IMR-90 (cell line): ENCODE results near the gene MEPCE. TPM values are rescaled to one million over a fixed set of nuclear protein-coding genes. Genes with fewer than 3 reads are reported as not detected.

ENCODE experiments used
- ATAC-seq: fragments of 200-7000 bp; cut with Tn5 transposase; 2 replicates; pipeline ENCODE4 v1.9.1; 2020; ENCODE audit warnings: low read depth, mild to moderate bottlenecking, moderate library complexity
- BruUV-seq: library from RNA; stranded (reverse); fragments of 400-500 nt; replicated peaks from 2 replicates; lab custom pipeline; 2021; lab: Mats Ljungman, UMichigan
- CTCF ChIA-PET: fragments of 300-600 bp; formaldehyde crosslinking; extraction: SDS; loops from one replicate; lab custom pipeline; 2021; ENCODE audit warnings: antibody characterized with exemption; lab: Yijun Ruan, JAX
- POLR2A ChIA-PET: fragments of 300-600 bp; sonication (Branson Sonifier 250); formaldehyde crosslinking; loops from one replicate; lab custom pipeline; 2022; ENCODE audit warnings: antibody characterized with exemption; ENCODE audit not compliant: unreplicated experiment; lab: Charles Lee
- DNase-seq: peaks from one replicate; pipeline ENCODE4 v3.0.0; 2013
- H2AFZ ChIP-seq: replicated peaks from 2 replicates; pipeline ENCODE3; 2013; ENCODE audit warnings: low read length, mild to moderate bottlenecking; ENCODE audit not compliant: poor library complexity
- H2AK5ac ChIP-seq: 2 replicates; pipeline ENCODE4 v1.6.1; 2013; ENCODE audit warnings: low read depth, low read length, inconsistent platforms
- H2AK9ac ChIP-seq: replicated peaks from 2 replicates; pipeline ENCODE3; 2013; ENCODE audit warnings: mild to moderate bottlenecking, low read depth, low read length, moderate library complexity; ENCODE audit not compliant: poor library complexity
- H2BK120ac ChIP-seq: 2 replicates; pipeline ENCODE4 v1.6.1; 2013; ENCODE audit warnings: low read depth, low read length, inconsistent platforms
- H2BK15ac ChIP-seq: 3 replicates; pipeline ENCODE4 v1.6.1; 2013; ENCODE audit warnings: low read depth, low read length, inconsistent platforms
- H2BK20ac ChIP-seq: 2 replicates; pipeline ENCODE4 v1.6.1; 2013; ENCODE audit warnings: low read depth, mild to moderate bottlenecking, inconsistent platforms, low read length, moderate library complexity
- H2BK5ac ChIP-seq: 2 replicates; pipeline ENCODE4 v1.6.1; 2013; ENCODE audit warnings: mild to moderate bottlenecking, low read depth, low read length, inconsistent platforms; ENCODE audit not compliant: poor library complexity, severe bottlenecking
- H3K14ac ChIP-seq: replicated peaks from 2 replicates; pipeline ENCODE4 v1.6.1; 2013; ENCODE audit warnings: low read depth, low read length, inconsistent platforms
- H3K18ac ChIP-seq: 2 replicates; pipeline ENCODE4 v1.6.1; 2013; ENCODE audit warnings: low read depth, low read length, control low read depth
- H3K23ac ChIP-seq: 2 replicates; pipeline ENCODE4 v1.6.1; 2013; ENCODE audit warnings: low read depth, low read length, inconsistent platforms
- H3K27ac ChIP-seq: 2 replicates; pipeline ENCODE4 v1.5.1; 2013; ENCODE audit warnings: mild to moderate bottlenecking, control low read depth, low read length; ENCODE audit not compliant: insufficient read depth
- H3K27me3 ChIP-seq: 2 replicates; pipeline ENCODE4 v1.6.1; 2013; ENCODE audit warnings: low read length; ENCODE audit not compliant: control insufficient read depth, insufficient read depth
- H3K36me3 ChIP-seq: 2 replicates; pipeline ENCODE4 v1.6.1; 2013; ENCODE audit warnings: low read length, mixed read lengths; ENCODE audit not compliant: control insufficient read depth, insufficient read depth
- H3K4ac ChIP-seq: 2 replicates; pipeline ENCODE4 v1.6.1; 2013; ENCODE audit warnings: low read depth, low read length, inconsistent platforms
- H3K4me1 ChIP-seq: 2 replicates; pipeline ENCODE4 v1.6.1; 2013; ENCODE audit warnings: low read length, mixed read lengths; ENCODE audit not compliant: control insufficient read depth, insufficient read depth
- H3K4me2 ChIP-seq: 2 replicates; pipeline ENCODE4 v1.6.1; 2013; ENCODE audit warnings: low read depth, mild to moderate bottlenecking, control low read depth, low read length, moderate library complexity
- H3K4me3 ChIP-seq: 2 replicates; pipeline ENCODE4 v1.5.1; 2013; ENCODE audit warnings: low read depth, mild to moderate bottlenecking, control low read depth, low read length, moderate library complexity; ENCODE audit not compliant: insufficient read depth
- H3K56ac ChIP-seq: 2 replicates; pipeline ENCODE4 v1.6.1; 2013; ENCODE audit warnings: low read length, inconsistent platforms; ENCODE audit not compliant: insufficient read depth; ENCODE audit errors: extremely low read depth
- H3K79me1 ChIP-seq, 2 experiments: 2 replicates each; pipeline ENCODE4 v1.6.1; 2013; ENCODE audit warnings: low read length in 2 of 2, inconsistent platforms in 1 of 2, low read depth in 1 of 2
- H3K9ac ChIP-seq: 2 replicates; pipeline ENCODE4 v1.6.1; 2013; ENCODE audit warnings: low read depth, low read length, control low read depth
- H3K9me1 ChIP-seq: 2 replicates; pipeline ENCODE4 v1.6.1; 2013; ENCODE audit warnings: low read length, inconsistent platforms; ENCODE audit not compliant: insufficient read depth
- H3K9me3 ChIP-seq: 2 replicates; pipeline ENCODE4 v1.6.1; 2013; ENCODE audit warnings: low read length; ENCODE audit not compliant: control insufficient read depth, insufficient read depth
- H4K20me1 ChIP-seq: 2 replicates; pipeline ENCODE4 v1.6.1; 2013; ENCODE audit warnings: low read length, inconsistent platforms; ENCODE audit not compliant: insufficient read depth
- H4K5ac ChIP-seq: 2 replicates; pipeline ENCODE4 v1.6.1; 2013; ENCODE audit warnings: mild to moderate bottlenecking, low read depth, low read length, control low read depth
- H4K8ac ChIP-seq, 2 experiments: 2 replicates each; pipeline ENCODE4 v1.6.1; 2013; ENCODE audit warnings: low read depth in 2 of 2, low read length in 2 of 2, control low read depth in 1 of 2, inconsistent platforms in 1 of 2
- H4K91ac ChIP-seq: 2 replicates; pipeline ENCODE4 v1.6.1; 2013; ENCODE audit warnings: low read depth, low read length, inconsistent platforms; ENCODE audit not compliant: insufficient read depth
- BHLHE40 ChIP-seq: fragments of 150-350 bp; IDR thresholded peaks from 2 replicates; pipeline ENCODE4 v1.6.1; 2016; ENCODE audit warnings: mild to moderate bottlenecking, low read depth, low read length
- RCOR1 ChIP-seq: IDR thresholded peaks from 2 replicates; pipeline ENCODE4 v1.6.1; 2012; ENCODE audit warnings: mild to moderate bottlenecking, low read length, improper control_type of control experiment; ENCODE audit not compliant: insufficient replicate concordance
- WGBS, 2 experiments: methylation state at CpG; one replicate each; pipeline versions ENCODE4 v1.1.5 to v1.1.7; 2013; ENCODE audit warnings: missing lambda C conversion rate in 2 of 2; ENCODE audit not compliant: insufficient read length in 1 of 2; ENCODE audit errors: extremely low coverage in 2 of 2; 5-methylcytosine and 5-hydroxymethylcytosine counted together
- dilution Hi-C: fragments of 300-500 bp; cut with HindIII; formaldehyde crosslinking; loops from one replicate; pipeline ENCODE4 v1.14.3; 2018; ENCODE audit warnings: low sequenced_read_pairs; ENCODE audit not compliant: unreplicated experiment
- in situ Hi-C: fragments of 300-500 bp; cut with MboI; formaldehyde crosslinking; loops from 3 replicates; pipeline ENCODE4 v1.14.3; 2019; ENCODE audit warnings: low sequenced_read_pairs, inconsistent platforms, mixed read lengths
- intact Hi-C: fragments of 100-400 bp; cut with micrococcal nuclease; formaldehyde crosslinking; loops from 2 replicates; pipeline ENCODE4 v1.10.0; 2022
- polyA plus RNA-seq, 3 experiments: library from polyadenylated mRNA; depleted of rRNA; stranded (reverse); fragments of >200 nt; gene quantifications; 2 replicates each; pipeline ENCODE4 v1.2.3, GENCODE V29; 2012; ENCODE audit warnings: low replicate concordance in 1 of 3
- total RNA-seq: library from RNA; depleted of rRNA; stranded (reverse); fragments of >200 nt; gene quantifications from 2 replicates; pipeline ENCODE4 v1.2.3, GENCODE V29; 2012
- TF ChIP-seq, protein P1 (sequence below): fragments of 150-350 bp; IDR thresholded peaks from 2 replicates; pipeline ENCODE4 v1.6.1; 2017; ENCODE audit warnings: mild to moderate bottlenecking, antibody characterized with exemption, low read length, low read depth

Gene MEPCE
- total and polyA plus RNA-seq, 2 of the 4 experiments (the other 2 are of a cell fraction): 18.2 to 22.9 TPM

DNA sequence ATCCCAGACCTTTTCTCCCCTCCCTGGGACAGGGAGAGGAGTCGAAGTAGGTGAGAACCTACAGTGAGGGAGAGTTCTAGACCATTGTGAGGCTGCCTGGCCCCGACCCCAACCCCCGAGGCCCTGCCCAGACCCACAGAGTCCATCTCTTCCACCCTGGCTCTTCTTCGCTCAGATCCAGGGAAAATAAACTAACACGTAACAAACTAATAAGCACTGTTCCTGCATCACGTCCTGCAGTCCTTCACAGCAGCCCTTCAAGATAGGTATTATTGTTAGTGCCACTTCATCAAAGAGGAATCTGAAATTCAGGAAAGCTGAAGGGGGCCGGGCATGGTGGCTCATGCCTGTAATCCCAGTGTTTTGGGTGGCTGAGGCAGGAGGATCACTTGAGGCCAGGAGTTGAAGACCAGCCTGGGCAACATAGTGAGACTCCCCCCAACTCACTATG, 34.6 kb downstream of the MEPCE start, which contains the start of gene SPACDR (continued):
- TF ChIP-seq, protein P1, sequence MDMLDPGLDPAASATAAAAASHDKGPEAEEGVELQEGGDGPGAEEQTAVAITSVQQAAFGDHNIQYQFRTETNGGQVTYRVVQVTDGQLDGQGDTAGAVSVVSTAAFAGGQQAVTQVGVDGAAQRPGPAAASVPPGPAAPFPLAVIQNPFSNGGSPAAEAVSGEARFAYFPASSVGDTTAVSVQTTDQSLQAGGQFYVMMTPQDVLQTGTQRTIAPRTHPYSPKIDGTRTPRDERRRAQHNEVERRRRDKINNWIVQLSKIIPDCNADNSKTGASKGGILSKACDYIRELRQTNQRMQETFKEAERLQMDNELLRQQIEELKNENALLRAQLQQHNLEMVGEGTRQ: no peak

DNA sequence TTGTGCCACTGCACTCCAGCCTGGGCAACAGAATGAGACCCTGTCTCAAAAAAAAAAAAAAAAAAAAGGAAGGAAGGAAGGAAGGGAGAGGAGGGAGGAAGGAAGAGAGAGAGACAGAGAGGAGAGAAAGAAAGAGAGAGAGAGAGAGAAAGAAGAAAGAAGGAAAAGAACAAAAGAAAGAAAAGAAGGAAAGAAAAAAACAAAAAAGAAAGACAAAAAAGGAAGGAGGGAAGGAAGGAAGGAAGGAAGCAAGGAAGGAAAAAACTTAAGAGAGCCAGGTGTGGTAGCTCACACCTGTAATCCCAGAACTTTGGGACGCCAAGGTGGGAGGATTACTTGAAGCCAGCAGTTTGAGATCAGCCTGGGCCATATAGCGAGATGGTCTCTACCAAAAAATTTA, 35.2 kb downstream of the MEPCE start:
- no CpG with 5 or more reads among the region's 2 CpGs for WGBS, 2 experiments
- in situ Hi-C loops (loop anchor here (10.0 to 25.0 kb wide), 2 partner anchors 230 to 398 kb away; partner anchors contain the start of genes GIGYF1, SLC12A9 and TRIP6), intact Hi-C loops (loop anchor here (1.0 kb wide), 1 partner anchor 95 kb away; no protein-coding TSS in a partner anchor), dilution Hi-C loops (no loop called here)
- peaks cover 5% of the 10 kb centered on the region for H4K20me1 ChIP-seq
- no peaks in the 10 kb centered on the region for H3K27me3 ChIP-seq
- no peak overlapping the region for H4K91ac ChIP-seq
- TF ChIP-seq RCOR1 (no peak), BHLHE40 (no peak)
- TF ChIP-seq, protein P1: no peak
- no peak overlapping the region for H2BK5ac ChIP-seq
- H3K14ac ChIP-seq: no peak overlapping the region
- no peak overlapping the region for H2AFZ ChIP-seq
- H3K27ac ChIP-seq: no peak overlapping the region
- no peak overlapping the region for H4K8ac ChIP-seq
- peaks cover 9% of the 10 kb centered on the region for H3K9me1 ChIP-seq
- ATAC-seq (no peak), DNase-seq (no peak)
- H2AK9ac ChIP-seq: no peak overlapping the region
- H3K9ac ChIP-seq: no peak overlapping the region
- no peak overlapping the region for H2BK120ac ChIP-seq
- H2AK5ac ChIP-seq: no peak overlapping the region
- ChIA-PET POLR2A (no interaction called here), CTCF (interaction anchor here (1.1 to 1.5 kb wide), 3 partner anchors 18 to 82 kb away, joined by 3 to 5 read pairs (median 5); no protein-coding TSS in a partner anchor)
- H4K5ac ChIP-seq: no peak overlapping the region
- H3K4me3 ChIP-seq: no peak overlapping the region
- peaks cover 23% of the 10 kb centered on the region; the same call in 1 of the 2 replicates for H3K36me3 ChIP-seq
- no TSS peak for BruUV-seq
- peaks cover 2 to 18% of the 10 kb centered on the region in 2 experiments; a peak in 1 of 4 replicates for H3K79me1 ChIP-seq
- H3K4ac ChIP-seq: peak overlapping the region; percentile 22; the same call in 1 of the 2 replicates
- peak overlapping the region; percentile 56; the same call in 1 of the 2 replicates for H2BK20ac ChIP-seq
- H3K23ac ChIP-seq: no peak overlapping the region
- H3K9me3 ChIP-seq: no peaks in the 10 kb centered on the region
- H3K18ac ChIP-seq: no peak overlapping the region
- H2BK15ac ChIP-seq: no peak overlapping the region
- no peak overlapping the region for H3K56ac ChIP-seq
- H3K4me1 ChIP-seq: peaks cover 12% of the 10 kb centered on the region
- H3K4me2 ChIP-seq: no peak overlapping the region
